ENCODE results near the gene DRG1.

DNA sequence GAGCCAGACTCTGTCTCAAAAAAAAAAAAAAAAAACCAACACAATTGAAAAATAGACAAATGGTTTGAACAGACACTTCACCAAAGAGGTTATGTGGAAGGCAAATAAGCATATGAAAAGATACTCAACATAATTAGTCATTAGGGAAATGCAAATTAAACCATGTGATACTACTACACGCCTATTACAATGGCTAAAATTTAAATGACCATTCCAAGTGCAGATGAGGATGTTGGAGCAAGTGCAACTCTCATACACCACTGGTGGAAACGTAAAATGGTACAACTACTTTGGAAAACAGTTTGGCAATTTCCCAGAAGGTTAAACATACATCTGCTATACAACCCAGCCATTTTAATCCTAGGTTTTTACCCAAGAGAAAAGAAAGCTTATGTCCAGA is 65.9 kb downstream of the DRG1 start:
- TF ChIP-seq, protein P1, sequence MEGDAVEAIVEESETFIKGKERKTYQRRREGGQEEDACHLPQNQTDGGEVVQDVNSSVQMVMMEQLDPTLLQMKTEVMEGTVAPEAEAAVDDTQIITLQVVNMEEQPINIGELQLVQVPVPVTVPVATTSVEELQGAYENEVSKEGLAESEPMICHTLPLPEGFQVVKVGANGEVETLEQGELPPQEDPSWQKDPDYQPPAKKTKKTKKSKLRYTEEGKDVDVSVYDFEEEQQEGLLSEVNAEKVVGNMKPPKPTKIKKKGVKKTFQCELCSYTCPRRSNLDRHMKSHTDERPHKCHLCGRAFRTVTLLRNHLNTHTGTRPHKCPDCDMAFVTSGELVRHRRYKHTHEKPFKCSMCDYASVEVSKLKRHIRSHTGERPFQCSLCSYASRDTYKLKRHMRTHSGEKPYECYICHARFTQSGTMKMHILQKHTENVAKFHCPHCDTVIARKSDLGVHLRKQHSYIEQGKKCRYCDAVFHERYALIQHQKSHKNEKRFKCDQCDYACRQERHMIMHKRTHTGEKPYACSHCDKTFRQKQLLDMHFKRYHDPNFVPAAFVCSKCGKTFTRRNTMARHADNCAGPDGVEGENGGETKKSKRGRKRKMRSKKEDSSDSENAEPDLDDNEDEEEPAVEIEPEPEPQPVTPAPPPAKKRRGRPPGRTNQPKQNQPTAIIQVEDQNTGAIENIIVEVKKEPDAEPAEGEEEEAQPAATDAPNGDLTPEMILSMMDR (conservative IDR thresholded peaks at IDR 0.05; ENCODE audit: low read depth in 2 of 2) = no peak
- TF ChIP-seq POLR2AphosphoS5 (IDR thresholded peaks at IDR 0.05; ENCODE audit: low read depth) (no peak), CREB1 (CRISPR knock-in tag; IDR thresholded peaks at IDR 0.05; ENCODE audit: low read depth) (no peak), EZH2phosphoT487 (IDR thresholded peaks at IDR 0.05; ENCODE audit: unreplicated experiment) (no peak), ZNF331 (CRISPR knock-in tag; IDR thresholded peaks at IDR 0.05; ENCODE audit: low read depth) (no peak), EZH2 (IDR thresholded peaks at IDR 0.05; ENCODE audit: low read depth, unreplicated experiment) (no peak), STAT1 (IDR thresholded peaks at IDR 0.05; ENCODE audit: unreplicated experiment) (no peak), ZNF114 (CRISPR knock-in tag; IDR thresholded peaks at IDR 0.05) (no peak)
- TF ChIP-seq, protein P2, sequence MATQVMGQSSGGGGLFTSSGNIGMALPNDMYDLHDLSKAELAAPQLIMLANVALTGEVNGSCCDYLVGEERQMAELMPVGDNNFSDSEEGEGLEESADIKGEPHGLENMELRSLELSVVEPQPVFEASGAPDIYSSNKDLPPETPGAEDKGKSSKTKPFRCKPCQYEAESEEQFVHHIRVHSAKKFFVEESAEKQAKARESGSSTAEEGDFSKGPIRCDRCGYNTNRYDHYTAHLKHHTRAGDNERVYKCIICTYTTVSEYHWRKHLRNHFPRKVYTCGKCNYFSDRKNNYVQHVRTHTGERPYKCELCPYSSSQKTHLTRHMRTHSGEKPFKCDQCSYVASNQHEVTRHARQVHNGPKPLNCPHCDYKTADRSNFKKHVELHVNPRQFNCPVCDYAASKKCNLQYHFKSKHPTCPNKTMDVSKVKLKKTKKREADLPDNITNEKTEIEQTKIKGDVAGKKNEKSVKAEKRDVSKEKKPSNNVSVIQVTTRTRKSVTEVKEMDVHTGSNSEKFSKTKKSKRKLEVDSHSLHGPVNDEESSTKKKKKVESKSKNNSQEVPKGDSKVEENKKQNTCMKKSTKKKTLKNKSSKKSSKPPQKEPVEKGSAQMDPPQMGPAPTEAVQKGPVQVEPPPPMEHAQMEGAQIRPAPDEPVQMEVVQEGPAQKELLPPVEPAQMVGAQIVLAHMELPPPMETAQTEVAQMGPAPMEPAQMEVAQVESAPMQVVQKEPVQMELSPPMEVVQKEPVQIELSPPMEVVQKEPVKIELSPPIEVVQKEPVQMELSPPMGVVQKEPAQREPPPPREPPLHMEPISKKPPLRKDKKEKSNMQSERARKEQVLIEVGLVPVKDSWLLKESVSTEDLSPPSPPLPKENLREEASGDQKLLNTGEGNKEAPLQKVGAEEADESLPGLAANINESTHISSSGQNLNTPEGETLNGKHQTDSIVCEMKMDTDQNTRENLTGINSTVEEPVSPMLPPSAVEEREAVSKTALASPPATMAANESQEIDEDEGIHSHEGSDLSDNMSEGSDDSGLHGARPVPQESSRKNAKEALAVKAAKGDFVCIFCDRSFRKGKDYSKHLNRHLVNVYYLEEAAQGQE (IDR thresholded peaks at IDR 0.05; ENCODE audit: unreplicated experiment) = no peak
- TF ChIP-seq, protein P3, sequence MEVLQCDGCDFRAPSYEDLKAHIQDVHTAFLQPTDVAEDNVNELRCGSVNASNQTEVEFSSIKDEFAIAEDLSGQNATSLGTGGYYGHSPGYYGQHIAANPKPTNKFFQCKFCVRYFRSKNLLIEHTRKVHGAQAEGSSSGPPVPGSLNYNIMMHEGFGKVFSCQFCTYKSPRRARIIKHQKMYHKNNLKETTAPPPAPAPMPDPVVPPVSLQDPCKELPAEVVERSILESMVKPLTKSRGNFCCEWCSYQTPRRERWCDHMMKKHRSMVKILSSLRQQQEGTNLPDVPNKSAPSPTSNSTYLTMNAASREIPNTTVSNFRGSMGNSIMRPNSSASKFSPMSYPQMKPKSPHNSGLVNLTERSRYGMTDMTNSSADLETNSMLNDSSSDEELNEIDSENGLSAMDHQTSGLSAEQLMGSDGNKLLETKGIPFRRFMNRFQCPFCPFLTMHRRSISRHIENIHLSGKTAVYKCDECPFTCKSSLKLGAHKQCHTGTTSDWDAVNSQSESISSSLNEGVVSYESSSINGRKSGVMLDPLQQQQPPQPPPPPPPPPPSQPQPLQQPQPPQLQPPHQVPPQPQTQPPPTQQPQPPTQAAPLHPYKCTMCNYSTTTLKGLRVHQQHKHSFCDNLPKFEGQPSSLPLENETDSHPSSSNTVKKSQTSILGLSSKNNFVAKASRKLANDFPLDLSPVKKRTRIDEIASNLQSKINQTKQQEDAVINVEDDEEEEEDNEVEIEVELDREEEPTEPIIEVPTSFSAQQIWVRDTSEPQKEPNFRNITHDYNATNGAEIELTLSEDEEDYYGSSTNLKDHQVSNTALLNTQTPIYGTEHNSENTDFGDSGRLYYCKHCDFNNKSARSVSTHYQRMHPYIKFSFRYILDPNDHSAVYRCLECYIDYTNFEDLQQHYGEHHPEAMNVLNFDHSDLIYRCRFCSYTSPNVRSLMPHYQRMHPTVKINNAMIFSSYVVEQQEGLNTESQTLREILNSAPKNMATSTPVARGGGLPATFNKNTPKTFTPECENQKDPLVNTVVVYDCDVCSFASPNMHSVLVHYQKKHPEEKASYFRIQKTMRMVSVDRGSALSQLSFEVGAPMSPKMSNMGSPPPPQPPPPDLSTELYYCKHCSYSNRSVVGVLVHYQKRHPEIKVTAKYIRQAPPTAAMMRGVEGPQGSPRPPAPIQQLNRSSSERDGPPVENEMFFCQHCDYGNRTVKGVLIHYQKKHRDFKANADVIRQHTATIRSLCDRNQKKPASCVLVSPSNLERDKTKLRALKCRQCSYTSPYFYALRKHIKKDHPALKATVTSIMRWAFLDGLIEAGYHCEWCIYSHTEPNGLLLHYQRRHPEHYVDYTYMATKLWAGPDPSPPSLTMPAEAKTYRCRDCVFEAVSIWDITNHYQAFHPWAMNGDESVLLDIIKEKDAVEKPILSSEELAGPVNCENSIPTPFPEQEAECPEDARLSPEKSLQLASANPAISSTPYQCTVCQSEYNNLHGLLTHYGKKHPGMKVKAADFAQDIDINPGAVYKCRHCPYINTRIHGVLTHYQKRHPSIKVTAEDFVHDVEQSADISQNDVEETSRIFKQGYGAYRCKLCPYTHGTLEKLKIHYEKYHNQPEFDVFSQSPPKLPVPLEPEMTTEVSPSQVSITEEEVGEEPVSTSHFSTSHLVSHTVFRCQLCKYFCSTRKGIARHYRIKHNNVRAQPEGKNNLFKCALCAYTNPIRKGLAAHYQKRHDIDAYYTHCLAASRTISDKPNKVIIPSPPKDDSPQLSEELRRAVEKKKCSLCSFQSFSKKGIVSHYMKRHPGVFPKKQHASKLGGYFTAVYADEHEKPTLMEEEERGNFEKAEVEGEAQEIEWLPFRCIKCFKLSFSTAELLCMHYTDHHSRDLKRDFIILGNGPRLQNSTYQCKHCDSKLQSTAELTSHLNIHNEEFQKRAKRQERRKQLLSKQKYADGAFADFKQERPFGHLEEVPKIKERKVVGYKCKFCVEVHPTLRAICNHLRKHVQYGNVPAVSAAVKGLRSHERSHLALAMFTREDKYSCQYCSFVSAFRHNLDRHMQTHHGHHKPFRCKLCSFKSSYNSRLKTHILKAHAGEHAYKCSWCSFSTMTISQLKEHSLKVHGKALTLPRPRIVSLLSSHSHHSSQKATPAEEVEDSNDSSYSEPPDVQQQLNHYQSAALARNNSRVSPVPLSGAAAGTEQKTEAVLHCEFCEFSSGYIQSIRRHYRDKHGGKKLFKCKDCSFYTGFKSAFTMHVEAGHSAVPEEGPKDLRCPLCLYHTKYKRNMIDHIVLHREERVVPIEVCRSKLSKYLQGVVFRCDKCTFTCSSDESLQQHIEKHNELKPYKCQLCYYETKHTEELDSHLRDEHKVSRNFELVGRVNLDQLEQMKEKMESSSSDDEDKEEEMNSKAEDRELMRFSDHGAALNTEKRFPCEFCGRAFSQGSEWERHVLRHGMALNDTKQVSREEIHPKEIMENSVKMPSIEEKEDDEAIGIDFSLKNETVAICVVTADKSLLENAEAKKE (CRISPR knock-in tag; IDR thresholded peaks at IDR 0.05) = no peak

All from GM23338 (cell line).